IMR-90 (cell line): Measurements from ENCODE around the gene PTPN7.

Experiments used
- CEBPB ChIP-seq: IDR thresholded peaks from 2 replicates; pipeline ENCODE4 v1.6.1; 2012; ENCODE audit warnings: low read depth, low read length, improper control_type of control experiment
- CHD1 ChIP-seq: IDR thresholded peaks from 2 replicates; pipeline ENCODE4 v1.6.1; 2012; ENCODE audit warnings: low read depth, low read length, improper control_type of control experiment
- CTCF ChIP-seq: conservative IDR thresholded peaks from 2 replicates; pipeline ENCODE4 v1.5.1; 2012; ENCODE audit warnings: mild to moderate bottlenecking, low read depth, low read length, improper control_type of control experiment
- FOS ChIP-seq: fragments of 150-350 bp; IDR thresholded peaks from 2 replicates; pipeline ENCODE4 v1.6.1; 2016; ENCODE audit warnings: low read depth, low read length
- POLR2A ChIP-seq: IDR thresholded peaks from 2 replicates; pipeline ENCODE4 v1.6.1; 2012; ENCODE audit warnings: mild to moderate bottlenecking, low read depth, low read length
- RCOR1 ChIP-seq: IDR thresholded peaks from 2 replicates; pipeline ENCODE4 v1.6.1; 2012; ENCODE audit warnings: mild to moderate bottlenecking, low read length, improper control_type of control experiment; ENCODE audit not compliant: insufficient replicate concordance
- RFX5 ChIP-seq: IDR thresholded peaks from 2 replicates; pipeline ENCODE4 v1.8.0; 2012; ENCODE audit warnings: low read depth, mild to moderate bottlenecking, low read length, moderate library complexity
- SMC3 ChIP-seq: fragments of 150-350 bp; IDR thresholded peaks from 2 replicates; pipeline ENCODE4 v1.6.1; 2016; ENCODE audit warnings: low read depth, mild to moderate bottlenecking, antibody characterized with exemption, low read length, moderate library complexity
- USF2 ChIP-seq: fragments of 150-350 bp; IDR thresholded peaks from 2 replicates; pipeline ENCODE4 v1.6.1; 2017; ENCODE audit warnings: mild to moderate bottlenecking, antibody characterized with exemption, low read length, low read depth
- TF ChIP-seq, protein P1 (sequence below): fragments of 150-350 bp; IDR thresholded peaks from 2 replicates; pipeline ENCODE4 v1.6.1; 2016; ENCODE audit warnings: low read depth, mild to moderate bottlenecking, low read length, moderate library complexity, borderline replicate concordance

DNA sequence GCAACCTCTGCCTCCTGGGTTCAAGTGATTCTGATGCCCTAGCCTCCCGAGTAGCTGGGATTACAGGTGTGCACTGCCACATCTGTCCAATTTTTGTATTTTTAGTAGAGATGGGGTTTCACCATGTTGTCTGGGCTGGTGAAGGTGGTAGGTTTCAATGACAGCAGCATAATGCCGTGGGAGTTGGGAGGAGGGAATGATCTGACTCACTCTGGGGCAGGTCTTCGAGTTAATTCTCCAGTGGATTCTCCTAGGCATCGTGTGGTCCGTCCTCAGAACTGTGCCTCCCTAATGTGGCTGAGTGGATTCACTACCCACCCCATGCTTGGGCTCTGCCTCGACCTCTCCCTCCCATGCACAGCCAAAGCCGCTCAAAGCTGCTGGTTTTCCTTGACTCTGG, 39.4 kb downstream of the PTPN7 start:
- TF ChIP-seq CTCF = no peak
- TF ChIP-seq USF2 = no peak
- TF ChIP-seq POLR2A = no peak
- TF ChIP-seq RCOR1 = no peak
- TF ChIP-seq FOS = no peak
- TF ChIP-seq CEBPB = no peak
- no peak for TF ChIP-seq SMC3
- no peak for TF ChIP-seq RFX5
- TF ChIP-seq CHD1 = no peak
- TF ChIP-seq, protein P1, sequence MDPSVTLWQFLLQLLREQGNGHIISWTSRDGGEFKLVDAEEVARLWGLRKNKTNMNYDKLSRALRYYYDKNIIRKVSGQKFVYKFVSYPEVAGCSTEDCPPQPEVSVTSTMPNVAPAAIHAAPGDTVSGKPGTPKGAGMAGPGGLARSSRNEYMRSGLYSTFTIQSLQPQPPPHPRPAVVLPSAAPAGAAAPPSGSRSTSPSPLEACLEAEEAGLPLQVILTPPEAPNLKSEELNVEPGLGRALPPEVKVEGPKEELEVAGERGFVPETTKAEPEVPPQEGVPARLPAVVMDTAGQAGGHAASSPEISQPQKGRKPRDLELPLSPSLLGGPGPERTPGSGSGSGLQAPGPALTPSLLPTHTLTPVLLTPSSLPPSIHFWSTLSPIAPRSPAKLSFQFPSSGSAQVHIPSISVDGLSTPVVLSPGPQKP = no peak
